HG03571 (cell line): ENCODE results near the gene BAIAP3.

Source experiments
- ATAC-seq: cut with Tn5 transposase; IDR thresholded peaks from one replicate; pipeline ENCODE4 v1.9.1; 2021; ENCODE audit not compliant: unreplicated experiment

The BAIAP3 gene

DNA sequence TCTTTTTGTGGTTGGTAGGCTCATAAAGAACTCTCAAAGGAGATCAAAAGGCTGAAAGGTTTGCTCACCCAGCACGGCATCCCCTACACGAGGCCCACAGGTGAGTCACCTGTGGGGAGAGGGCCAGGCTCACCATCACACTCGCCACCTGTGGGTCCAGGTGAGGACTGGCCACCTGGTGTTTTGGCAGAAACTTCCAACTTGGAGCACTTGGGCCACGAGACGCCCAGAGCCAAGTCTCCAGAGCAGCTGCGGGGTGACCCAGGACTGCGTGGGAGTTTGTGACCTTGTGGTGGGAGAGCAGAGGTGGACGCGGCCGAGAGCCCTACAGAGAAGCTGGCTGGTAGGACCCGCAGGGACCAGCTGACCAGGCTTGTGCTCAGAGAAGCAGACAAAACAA lies 29.4 kb downstream of the BAIAP3 start:
- no peak for ATAC-seq

DNA sequence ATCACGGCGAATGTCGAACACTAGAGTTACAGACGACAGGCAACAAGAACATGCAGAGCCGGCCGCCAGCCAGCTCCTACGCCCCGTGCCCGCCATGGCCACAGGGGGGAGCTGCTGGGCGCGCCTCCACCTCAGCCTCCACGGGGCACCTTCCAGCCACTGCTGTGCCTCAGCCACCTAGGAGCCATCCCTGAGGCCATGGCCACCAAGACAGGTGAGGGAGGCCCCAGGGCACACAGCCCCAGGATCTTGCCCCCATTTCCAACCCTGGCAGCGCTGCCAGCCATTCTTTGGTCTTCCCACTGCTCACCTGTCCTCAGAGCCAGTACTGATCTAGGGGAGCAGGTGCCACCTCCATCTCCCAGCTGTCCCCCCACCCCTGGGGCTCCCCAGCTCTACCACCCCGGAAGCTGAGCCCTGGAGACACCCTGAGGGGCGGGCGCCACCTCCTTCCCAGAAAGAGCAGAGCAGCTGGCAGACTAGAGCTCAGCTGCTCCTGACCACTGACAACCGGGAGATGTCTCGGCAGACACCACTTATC lies 30.1 kb downstream of the BAIAP3 start:
- ATAC-seq: no peak

DNA sequence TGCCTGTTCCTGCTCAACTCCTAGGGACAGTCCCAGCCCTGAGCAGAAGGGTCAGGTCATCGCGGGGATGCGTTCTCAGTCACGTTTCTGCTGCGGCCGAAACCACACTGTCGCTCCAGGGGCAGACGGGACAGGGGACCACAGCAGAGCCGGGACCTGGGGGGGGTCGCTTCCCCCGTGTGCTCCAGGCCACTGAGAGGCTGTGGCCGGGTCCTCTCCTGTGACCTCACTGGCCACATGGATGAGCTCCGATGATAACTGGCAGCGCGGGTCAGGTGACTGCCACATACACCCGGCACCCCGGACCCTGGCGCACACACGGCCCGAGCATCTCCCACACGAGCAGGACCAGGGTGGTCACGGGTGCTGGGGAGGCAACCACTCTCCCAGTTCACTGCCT lies 31.1 kb downstream of the BAIAP3 start:
- no peak for ATAC-seq

DNA sequence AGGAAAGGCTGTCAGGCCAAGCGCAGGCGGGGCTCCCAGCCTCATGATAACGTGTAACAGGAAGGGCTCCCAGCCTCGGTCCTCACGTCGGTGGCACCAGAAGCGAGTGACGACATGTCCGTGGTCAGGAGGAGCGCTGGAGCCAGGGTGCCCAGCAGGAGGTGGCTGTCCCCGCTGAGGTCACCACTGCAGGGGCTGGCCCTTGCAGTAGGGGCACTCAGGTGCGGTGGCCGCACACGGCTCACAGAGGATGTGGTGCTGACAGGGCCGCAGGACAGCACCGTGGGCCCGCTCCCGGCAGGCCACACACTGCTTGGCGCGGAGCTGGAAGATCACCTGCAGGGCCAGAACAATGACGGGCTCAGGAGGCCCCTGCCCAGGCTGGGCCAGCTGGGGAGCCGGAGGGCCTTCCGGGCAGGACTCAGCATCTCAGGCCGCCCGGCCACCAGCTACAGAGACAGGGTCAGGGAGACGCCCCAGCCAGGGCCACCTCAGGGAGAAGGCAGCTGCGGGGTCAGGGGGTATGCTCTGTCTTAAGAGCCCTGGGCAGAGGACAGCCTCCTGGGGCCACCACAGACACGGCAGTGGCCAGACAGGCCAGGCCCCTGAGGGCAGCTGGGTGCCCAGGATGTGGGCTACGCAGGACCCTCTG lies 32.7 kb downstream of the BAIAP3 start:
- ATAC-seq: no peak

DNA sequence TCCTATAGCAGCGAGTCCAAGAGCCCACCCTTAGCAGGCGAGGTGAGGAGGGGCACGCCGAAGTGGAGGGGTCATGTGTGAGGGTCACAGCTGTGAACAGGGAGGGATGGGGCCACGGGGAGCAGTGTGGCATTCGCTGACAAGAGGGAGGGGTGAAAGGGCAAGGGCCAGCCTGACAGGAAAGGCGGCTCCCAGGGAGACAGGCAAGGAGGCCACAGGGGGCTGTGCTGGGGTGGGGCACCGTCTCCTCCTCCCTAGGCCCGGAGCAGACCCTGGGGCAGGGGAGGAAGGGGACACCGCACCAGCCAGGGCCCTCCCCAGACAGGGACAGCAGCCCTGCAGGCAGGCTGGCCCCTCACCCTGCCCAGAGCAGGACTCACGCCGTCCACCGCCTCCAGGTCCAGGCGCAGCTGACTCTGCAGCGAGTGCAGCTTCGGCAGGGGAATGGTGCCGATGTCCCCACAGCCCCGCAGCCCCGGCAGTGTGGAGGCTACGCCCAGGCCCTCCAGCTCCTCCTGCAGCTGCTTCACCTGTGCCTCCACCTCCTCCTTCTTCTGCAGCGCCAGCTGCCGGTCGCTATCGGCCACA lies 33.4 kb downstream of the BAIAP3 start:
- no peak for ATAC-seq

DNA sequence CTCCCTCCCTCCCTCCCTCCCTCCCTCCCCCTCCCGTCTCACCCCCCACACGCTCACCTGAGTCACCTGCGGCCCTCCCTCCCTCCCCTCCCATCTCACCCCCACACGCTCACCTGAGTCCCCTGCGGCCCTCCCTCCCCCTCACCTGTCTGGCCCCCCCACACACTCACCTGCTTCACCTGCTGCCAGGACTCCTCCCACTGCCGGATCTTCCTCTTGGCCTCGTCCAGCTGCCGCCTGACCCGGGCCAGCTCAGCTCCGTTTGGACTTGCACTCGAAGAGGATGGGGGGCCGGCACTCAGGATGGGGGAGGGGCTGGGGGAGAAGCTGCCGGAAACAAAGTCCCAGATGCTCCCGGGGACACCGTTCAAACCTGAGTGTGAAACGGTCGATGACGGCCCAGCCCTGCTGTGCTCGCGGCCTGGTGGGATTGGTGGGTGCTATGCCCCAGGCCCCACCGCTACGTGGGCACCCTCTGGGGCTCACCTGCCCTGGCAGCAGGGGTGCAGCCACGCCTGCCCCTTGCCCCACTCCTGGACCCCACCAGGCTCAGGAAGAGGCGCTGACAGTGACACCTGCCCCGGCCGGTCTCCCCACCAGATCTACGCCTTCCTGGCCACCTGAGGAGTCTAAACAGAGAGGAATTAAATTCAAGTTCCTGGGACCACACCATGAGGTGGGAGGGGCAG lies 34.2 kb downstream of the BAIAP3 start:
- ATAC-seq: no peak

DNA sequence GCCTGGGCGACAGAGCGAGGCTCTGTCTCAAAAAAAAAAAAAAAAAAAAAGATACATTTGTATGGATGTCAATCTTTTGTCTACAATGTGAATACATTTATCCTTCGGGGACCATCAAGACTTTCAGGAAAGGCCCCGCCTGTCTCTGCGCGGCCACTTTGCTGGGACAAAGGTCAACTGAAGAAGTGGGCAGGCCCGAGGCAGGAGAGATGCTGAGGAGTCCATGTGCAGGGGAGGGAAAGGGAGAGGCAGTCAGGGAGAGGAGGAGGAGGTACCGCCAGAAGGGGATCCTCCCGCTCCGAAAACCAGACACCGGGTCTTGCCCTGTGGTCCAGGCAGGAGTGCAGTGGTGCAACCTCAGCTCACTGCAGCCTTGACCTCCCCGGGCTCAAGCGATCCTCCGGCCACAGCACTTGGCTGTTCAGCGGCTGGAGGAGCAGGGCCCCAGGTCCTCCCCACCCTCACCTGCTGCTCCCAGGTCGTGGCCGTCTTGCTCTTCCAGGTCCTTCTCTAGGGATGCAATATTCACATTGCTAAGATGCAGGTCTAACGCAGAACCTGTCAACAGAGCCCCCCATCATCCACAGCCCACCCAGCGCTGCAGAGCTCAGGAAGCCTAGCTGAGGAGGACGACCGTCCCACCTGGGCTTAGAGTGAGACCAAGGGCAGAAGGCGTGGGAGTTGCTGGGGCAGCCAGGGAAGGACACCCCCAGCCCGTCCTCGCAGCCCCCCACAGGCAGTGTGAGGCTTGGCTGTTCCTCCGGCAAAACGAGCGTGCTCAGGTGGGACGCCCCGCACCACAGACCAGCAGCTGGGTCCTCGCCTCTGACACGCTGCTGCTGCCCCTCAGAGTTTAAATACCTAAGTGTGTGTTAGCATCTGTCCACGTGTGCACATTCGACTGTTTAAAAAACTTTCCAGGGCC lies 37.9 kb downstream of the BAIAP3 start:
- no peak for ATAC-seq

DNA sequence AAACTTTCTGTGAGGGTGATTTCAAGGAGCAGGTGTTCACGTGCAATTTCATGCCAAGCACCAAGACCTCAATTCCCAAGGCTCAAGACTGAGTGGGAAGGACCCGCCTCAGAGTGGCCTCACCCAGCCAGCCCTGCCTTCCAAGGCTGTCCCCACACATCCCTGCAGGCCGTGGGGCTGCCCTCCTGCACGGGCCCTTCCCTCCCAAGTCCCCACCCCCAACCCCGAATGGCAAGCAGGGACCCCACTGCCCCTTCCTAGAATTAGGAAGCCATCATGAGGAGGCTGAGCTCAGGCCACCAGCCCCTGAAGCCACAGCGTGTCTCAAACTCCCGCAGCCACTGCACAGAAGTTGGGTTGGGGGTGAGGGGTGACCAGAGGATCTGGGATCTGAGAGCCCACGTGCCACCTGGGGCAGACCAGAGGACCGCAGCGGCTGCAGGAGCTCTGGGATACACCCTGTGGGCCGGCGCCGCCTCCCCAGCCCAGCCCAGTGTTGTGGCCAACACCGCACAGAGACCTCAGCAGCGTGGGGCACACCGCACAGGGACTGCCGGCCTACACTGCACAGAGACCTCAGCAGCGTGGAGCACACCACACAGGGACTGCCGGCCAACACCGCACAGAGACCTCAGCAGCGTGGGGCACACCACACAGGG lies 39.0 kb downstream of the BAIAP3 start:
- no peak for ATAC-seq

DNA sequence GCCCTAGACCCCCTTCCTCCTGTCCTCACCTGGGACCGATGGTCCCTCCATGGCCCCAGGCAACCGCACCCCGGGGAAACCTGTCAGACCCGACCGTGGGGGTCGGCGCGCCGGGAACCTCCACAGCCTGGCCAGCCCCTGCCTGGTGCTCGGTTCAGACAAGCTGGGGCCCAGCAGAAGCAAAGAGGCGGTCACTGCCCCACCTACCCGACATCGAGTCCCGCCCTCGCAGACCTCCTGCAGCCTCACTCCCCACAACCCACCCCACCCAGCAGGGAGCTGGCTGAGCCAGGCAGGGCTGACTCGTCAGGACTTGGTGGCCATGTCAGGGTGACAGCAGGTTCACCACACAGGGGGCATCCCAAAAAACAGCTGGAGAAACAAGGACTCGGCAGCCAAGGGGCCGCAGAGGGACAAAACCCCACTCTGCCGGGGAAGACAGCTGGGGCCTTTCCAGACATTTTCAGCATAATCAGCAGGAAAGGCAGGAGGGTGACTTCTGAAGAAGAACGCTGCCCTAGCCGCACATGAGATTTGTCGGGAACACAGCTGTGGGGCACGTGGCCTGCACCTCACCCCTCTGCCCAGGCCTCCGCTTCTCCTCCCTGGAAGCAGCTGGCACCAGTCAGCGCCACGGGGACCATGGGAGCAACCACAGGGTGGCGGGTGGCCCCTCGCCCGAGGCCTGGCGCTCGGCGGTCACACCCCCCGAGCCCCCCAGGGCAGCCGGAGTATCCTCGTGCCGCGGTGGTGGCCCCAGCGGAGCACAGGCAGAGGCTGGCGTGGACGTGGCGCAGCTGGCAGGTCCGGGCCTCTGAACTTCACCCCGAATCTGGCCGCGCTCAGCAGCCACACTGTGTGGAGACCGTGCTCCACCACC lies 41.2 kb downstream of the BAIAP3 start:
- no peak for ATAC-seq

DNA sequence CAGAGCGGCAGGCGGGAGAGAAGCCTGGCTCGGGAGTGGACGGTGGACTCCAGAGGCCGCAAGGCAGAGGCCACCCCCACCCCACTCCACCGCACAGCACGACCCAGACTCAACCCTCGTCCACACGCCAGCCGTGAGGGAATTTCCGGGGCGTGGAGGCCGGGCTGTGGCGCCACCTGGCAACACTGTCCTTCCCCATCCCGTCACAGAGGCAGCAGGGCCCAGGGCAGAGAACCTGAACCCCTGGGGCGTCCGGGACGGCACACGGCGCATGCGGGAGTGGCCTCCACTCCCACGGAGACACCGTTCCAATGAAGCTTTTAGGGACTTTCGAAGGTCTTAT lies 41.8 kb downstream of the BAIAP3 start:
- no peak for ATAC-seq

DNA sequence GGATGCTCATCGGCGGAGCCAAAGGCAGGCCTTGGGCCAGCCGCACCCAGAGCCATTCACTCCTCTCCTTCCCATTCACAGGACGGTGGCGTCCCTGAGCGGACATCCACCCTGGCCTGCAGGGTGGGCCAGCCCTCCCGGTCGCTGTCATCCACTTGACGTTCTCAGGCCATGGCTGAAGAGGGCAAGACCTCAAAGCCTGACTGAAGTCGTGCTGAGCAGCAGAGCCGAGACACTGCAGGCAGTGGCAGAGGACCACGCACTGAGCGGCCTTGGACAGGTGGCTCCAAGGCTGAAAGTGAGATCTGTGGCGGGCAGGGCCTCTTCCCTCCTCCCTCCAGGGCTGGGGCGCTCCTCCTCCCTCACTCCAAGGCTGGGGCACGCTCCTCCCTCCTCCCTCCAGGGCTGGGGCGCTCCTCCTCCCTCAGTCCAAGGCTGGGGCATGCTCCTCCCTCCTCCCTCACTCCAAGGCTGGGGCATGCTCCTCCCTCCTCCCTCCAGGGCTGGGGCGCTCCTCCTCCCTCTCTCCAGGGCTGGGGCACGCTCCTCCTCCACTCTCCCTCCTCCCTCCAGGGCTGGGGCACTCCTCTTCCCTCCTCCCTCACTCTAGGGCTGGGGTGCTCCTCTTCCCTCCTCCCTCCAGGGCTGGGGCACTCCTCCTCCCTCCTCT lies 42.4 kb downstream of the BAIAP3 start:
- no peak for ATAC-seq

DNA sequence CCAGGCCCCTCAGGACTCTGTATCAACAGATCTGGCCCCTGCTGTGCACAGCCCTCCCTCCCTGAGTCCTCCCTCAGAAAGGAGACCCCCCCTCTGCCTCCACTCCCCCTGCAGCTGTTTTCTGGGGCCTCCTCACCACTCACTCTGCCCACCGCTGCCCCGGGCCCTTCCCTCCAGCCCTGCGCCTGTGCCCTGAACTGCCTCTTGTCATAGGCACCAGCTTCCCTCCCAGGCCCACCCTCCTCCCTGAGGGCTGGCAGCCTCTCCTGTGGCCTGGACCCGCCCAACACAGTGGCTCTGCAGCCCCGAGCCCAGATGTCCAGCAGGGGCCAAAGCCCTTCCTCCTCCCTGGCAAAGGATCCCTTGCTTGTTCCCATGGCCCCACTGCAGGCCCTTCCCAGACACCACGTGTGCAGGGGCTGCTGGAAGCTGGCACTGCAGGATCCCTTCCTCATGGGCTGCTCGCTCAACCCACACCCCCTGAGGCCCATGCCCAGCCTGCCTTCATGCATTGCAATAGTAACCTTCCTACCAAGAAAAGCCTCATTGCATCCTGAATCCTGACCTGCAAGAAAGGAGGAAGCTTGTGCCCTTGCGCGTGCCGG lies 44.1 kb downstream of the BAIAP3 start:
- no peak for ATAC-seq

DNA sequence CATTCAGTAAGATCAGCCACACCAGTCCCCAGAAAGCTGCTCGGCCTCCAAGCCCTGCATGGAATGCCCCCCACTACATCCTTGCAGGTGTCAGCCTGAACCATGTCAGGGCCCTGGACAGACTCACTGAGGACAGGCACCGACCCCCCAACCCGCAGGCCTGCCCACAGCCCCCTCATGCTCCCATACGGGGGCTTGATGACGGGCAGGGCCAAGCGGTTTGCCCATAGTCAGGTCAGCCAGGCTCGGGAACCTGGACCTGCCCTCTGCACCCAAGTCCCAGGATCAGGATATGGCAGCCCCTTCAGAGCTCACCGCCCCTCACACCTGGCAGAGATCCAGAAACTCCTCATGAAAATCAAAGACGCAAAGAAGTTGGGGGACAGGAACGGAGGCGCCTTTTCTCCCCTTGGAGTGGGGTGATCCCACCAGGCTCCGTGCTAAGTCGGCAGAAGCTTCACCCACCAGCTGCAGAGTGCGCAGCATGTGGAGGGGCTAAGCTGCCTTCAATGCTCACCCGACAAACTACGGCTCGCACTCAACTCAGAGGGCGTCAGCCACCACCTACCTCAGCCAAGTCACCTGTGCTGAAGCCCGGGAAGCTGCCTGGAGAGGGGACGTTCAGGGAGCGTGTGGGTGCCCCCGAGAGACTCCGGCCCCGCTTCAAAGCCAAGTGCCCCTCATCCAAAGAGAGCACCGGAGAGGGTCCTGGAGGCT lies 44.8 kb downstream of the BAIAP3 start:
- ATAC-seq: no peak

DNA sequence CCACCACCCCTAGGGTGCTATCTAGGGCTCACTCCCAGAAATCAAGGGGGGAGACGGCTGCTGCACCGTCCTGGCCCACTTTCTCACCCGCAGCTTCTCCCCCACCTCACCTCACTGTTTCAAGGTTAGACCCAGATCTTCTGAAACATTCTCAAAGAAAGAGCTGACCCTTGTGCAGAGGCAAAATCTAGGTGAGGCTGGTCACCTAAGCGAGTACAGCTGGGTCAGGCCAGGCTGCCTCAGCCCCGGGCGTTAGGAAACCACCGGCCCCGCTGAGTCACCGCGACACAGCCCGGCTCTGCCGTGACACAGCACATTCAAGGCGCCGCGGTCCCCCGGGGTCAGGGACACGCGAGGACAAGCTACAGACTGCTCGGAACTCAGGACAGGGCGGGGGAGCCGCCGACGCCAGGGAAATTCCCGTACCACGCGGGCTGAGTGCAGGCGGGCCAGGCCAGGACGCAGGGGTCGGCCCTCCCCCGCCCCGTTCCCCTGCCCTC lies 45.4 kb downstream of the BAIAP3 start:
- ATAC-seq: no peak

DNA sequence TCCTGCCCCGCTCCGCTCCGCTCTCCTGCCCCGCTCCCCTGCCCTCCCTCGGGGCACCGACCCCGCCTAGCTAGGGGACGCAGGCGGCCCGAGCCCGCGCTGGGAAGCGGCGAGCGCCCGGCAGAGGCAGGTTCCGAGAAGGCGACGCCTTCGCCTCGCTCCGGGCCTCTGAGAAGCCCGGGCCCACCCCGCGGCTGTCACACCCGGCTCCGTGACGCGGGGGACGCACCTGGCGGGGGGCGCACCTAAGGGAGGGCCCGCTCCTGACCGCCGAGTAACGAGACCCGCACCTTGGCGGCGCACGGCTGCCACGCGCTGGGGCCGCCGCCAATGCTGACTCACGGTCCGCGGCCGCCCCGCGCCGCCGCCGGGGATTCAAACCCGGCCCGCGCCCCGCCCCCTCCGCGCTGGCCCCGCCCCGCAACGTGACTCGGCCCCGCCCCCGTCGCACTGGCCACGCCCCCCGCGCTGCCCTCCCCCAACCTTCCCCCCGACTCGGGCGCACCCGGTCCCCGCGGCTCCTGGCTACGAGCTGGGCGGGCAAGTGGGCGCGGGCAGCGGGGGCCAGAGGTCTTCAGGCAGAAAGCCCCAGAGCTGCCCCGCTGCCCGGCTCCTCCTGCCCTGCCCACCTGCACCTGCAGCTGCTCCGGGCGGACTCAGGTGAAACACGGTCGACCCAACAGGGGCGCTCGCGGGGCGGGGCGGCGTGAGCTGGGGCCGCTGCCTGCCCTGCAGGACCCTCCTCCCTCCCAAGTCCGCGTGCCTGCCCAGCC lies 46.0 kb downstream of the BAIAP3 start:
- ATAC-seq: no peak

DNA sequence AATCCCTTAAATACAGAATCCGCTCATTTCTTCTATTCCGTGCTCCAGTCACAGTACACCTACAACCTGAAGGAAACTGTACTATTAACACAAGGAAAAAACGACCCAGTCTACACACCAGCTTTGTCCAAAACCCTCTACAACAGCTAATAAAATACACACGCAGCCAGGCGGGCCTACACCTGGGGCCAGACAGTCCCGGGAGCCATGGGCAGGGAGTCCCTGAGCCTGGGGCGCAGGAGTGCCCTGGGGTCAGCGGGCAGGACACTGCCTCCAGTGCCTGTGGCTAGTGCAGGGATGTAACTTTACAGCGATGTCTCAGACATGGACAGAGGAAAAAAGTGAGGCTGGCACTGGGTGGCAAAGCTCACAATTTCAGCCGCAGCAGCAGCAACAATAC lies 46.8 kb downstream of the BAIAP3 start:
- no peak for ATAC-seq
